Measurements from ENCODE around the gene TAPBPL.
"Not testable (repeated sequence)": the region's sequence is repeated elsewhere in the genome, so short reads cannot be mapped to it uniquely, and the experiment has no call there.

The TAPBPL gene

DNA sequence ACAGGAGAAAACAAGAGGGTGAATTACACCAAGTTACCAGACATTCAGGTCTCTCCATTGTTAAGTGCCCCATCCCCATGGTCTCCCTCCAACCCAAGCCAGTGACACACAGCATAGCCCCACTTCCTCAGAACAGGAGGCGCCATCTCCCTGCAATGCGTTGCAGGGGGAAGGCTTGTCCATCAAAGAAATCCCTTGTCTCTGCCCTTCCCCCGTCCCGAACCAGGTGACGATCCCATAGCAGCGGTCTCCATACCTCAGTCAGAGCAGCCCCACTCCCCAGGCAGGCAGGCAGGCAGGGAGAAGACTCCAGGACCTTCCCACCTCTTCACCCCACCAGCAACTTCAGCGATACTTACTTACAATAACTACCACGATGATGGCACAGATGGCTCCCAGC is 12.7 kb downstream of the TAPBPL start:
- no peak for DNase-seq

DNA sequence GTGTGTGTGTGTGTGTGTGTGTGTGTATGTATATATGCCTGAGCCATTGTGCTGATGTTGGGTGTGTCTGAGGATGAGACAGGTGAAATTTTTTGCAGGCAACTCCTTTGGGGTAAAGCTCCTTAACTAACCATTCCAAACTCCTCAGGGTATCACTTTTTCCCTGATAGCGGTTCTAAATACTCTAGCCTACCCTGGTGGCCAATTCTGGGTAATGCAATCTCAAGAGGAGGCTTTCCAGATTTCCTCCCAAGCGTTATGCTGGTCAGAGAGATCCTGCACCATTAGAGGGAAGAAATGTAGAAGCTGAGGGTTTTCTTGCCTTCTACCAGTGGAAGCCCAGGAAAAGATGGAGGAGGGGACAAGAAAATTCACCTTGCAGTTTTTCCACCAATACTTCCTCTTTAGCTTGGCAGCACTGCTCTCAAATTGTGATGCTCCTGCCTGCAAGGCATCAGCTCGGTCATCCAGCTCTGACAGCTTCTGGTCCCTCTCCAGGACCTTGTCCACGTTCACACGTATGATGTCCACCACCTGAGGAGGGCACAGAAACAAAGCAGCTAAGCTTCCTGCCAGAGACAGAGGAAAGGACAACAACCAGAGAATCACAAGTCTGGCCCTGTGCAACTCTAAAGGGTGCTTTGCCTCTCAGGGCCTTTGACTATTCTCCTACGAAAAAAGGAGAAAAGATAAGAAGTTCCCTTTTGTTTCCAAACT is 13.8 kb downstream of the TAPBPL start:
- peak; percentile 28 for DNase-seq

DNA sequence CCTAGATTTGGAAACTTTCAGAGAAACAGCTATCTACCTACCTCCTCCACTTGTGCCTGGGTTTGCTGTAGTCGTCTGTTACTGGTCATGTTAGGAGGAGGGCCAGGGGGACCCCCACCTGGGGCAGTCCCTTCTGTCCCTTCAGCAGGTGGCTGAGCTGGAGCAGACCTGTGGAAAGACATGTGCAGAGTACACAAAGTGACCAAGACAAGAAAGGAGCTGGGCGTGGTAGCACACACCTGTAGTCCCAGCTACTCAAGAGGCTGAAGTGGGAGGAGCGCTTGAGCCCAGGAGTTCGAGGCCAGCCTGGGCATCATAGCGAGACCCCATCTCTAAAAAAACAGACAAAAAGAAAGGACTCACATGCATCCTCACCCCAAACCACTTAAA is 14.3 kb downstream of the TAPBPL start:
- DNase-seq, result no peak

DNA sequence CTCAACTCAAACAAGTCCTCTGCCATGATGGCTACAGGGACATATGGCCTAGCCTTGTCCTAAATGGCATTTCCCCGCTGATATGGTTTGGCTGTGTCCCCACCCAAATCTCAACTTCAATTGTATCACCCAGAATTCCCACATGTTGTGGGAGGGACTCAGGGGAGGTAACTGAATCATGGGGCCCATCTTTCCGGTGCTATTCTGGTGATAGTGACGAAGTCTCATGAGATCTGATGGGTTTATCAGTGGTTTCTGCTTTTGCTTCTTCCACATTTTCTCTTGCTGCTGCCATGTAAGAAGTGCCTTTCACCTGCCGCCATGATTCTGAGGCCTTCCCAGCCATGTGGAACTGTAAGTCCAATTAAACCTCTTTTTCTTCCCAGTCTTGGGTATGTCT is 14.9 kb downstream of the TAPBPL start:
- not testable (repeated sequence) for DNase-seq

DNA sequence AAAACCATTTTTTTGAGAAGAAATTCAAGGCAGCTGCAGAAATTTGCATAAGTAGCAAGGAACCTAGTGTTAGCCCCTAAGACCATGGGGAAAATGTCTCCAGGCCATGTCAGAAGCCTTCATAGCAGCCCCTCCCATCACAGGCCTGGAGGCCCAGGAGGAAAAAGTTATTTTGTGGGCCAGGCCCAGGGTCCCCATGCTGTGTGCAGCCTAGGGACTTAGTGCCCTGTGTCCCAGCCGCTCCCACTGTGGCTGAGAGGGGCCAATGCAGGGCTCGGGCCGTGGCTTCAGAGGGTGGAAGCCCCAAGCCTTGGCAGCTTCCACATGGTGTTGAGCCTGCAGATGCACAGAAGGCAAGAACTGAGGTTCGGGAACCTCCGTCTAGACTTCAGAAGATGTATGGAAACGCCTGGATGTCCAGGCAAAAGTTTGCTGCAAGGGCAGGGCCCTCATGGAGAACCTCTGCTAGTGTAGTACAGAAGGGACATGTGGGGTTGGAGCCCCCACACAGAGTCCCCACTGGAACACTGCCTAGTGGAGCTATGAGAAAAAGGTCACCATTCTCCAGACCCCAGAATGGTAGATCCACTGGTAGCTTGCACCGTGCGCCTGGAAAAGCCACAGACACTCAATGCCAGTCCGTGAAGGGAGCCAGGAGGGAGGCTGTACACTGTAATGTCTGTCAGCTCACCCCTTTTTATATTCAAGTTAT is 15.9 kb downstream of the TAPBPL start:
- DNase-seq, result not testable (repeated sequence)

DNA sequence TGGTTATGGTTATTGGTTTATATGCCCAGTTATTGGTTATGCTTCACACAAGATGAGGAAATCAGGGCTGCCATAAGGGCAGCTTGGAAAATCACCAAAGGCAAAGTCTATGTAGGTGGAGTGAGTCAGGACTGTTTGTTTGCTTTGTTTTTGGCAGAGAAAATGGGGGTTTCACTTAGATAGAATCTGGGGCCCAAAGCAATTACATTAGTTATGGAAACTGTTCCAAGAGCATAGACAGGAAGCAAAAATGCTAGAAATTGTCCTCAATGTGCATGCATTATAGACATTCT is 16.4 kb downstream of the TAPBPL start:
- DNase-seq, result no peak

DNA sequence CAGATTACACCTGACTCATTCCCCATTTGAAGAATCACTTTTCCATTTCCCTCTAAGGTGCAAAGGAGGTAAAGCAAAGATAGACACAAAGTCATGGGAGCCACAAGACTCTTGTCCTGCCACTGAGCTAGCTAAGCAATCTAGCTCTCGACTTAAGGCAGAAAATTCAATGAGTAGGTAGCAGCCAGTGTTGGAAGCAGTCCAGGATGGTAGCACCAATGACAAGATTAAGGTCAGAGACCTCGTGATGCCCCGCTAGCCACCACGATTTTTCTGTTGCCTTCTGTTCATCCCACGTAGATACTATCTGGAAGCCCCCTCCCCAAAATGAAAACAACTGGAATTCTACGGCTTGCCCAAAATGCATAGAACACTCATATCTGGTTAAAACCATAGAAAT is 17.2 kb downstream of the TAPBPL start:
- DNase-seq, result no peak

DNA sequence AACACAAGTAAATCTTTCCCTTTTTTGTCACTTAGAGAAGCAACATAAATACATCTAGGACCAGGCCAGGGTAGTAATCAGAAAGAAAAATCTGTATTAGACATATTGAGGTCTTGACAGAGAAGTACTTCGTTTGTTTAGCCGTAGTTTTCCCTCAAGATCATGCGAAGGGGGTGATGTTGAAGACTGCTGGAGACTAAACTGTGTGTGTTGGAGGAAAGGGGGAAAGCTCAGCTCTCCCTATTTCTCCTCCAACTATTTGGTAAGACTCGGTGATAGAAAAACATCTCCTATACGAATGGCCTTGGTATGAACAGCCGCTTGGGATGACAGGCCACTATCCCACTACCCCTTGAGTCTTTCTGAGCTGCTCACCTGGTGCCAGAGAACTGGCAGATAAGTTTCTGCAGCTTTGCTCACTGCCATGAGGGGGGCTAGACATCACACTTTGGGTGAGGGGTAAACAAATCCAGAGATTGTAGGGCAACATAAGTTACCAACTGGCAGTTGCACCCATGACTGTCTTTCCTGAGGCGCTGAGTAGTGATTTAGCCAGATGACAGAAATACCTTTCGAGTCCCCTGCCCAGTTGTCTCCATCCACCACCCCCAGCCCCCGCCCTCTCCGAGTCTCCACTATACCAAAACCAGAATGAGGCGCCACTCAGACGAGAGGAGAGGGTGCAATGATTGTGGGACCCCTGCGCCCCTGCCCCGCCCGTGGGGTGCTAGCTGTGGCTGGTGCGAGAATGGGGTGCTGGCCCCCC is 17.9 kb downstream of the TAPBPL start:
- DNase-seq, result no peak

DNA sequence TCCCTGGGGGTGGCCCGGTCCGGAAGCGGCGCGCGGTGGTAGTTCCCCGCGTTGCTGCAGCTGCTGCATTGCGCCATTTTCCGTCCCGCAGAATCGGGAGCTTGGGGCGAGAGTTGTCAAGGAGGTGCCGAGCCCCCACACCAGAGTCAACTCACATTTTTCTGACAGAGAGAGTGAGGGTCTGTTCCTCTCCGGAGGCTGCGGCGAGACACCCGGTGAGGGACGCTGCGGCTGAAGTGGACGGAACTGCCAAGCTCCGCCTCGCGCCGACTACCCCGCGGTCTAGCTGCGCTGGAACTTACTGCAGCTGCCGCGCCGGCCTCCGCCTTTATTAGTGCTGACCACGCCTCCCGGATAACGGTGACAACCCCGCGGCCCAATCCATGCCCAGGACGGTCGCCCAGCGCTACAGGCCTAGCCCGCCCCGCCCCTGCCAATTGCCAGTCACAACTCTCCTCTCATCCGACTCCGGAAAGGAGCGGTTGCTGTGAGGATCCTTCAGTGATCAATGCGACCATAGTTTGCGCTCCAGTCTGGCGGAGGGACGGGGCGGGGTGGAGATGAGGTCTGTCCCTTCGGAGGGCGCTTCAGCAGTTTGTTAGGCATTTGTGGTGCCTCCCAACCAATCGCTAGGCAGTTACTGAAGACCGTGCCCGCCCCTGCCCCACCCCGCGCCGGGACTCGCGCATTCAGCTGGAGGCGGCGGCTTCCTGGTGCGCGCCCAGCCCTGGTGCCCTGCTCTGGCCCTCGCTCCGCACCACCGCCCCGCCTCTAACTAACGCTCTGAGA is 18.7 kb downstream of the TAPBPL start, which contains the start of gene VAMP1:
Gene VAMP1, minus strand, starts transcription at position 303 of the 789 bp plus-strand sequence. Its CDS starts 146 bp downstream, at position 157.
- peak; percentile 94 for DNase-seq

DNA sequence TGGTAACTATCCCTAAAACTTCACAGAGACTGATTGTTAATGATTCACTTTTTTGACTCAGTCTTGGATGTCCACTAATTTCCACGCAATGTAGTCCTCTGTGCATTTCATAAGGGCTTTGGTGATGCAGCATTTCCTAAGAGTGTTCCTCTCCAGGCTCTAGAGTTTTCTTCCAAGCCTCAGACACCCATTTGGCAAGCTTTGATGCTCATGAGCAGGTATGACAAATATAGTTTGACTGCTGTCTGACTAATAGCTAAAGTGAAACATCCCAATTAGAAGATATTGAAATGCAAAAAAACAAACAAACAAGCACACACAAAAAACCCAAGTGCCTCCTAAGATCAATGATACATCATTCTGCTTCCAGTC is 20.1 kb downstream of the TAPBPL start:
- DNase-seq, result no peak

DNA sequence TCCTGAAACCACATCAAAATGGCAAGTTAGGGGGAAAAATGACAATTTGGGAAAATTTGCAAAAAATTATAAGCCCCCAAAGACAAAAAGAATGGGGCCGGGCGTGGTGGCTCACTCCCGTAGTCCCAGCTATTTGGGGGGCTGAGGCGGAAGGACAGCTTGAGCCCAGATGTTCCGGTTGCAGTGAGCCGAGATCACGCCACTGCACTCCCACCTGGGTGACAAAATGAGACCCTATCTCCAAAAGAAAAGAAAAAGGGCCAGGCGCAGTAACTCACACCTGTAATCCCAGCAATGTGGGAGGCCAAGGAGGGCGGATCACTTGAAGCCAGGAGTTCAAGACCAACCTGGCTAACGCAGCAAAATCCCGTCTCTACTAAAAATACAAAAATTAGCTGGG is 20.6 kb downstream of the TAPBPL start:
- DNase-seq, result no peak

DNA sequence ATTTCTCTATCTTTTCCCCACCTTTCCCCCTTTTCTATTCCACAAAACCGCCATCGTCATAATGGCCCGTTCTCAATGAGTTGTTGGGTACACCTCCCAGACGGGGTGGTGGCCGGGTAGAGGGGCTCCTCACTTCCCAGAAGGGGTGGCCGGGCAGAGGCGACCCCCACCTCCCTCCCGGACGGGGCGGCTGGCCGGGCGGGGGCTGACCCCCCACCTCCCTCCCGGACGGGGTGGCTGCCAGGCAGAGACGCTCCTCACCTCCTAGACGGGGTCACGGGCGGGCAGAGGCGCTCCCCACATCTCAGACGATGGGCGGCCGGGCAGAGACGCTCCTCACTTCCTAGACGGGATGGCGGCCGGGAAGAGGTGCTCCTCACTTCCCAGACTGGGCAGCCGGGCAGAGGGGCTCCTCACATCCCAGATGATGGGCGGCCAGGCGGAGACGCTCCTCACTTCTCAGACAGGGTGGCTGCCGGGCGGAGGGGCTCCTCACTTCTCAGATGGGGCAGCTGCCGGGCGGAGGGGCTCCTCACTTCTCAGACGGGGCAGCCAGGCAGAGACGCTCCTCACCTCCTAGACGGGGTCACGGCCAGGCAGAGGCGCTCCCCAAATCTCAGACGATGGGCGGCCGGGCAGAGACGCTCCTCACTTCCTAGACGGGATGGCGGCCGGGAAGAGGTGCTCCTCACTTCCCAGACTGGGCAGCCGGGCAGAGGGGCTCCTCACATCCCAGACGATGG is 23.6 kb downstream of the TAPBPL start:
- DNase-seq, result not testable (repeated sequence)

DNA sequence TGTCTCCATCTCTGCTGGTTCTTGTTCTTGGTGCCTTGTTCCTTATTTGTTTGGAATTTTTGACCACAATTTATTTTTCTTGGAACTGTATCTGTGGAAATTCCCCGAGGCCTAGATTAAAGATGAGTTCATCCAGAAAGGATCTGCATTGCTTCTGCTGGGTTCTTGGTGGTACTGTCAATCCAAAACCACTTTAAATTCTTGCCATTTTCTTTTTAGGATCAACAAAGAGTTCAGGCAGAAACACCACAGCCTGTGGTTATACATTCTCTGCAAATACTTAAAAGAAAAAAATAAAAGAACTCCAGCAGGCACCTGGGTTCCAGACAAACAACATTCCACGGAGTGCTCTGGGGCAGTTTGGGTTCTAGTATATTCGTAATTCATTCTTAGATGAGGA is 24.6 kb downstream of the TAPBPL start:
- DNase-seq, result no peak

DNA sequence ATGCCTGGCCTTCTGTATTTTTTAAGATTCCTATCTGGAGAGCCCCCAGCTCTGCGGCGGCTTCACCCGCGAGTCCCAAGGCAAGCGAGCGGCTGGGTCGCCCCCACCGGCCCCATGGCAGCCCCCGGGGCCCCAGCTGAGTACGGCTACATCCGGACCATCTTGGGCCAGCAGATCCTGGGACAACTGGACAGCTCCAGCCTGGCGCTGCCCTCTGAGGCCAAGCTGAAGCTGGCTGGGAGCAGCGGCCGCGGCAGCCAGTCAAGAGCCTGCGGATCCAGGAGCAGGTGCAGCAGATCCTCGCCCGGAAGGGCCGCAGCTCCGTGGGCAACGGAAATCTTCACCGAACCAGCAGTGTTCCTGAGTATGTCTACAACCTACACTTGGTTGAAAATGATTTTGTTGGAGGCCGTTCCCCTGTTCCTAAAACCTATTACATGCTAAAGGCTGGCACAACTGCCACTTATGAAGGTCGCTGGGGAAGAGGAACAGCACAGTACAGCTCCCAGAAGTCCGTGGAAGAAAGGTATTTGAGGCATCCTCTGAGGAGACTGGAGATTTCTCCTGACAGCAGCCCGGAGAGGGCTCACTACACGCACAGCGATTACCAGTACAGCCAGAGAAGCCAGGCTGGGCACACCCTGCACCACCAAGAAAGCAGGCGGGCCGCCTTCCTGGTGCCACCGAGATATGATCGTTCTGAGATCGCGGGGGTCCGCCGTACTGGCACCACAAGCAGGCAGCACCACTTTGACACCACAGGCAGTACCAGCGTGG is 25.9 kb downstream of the TAPBPL start:
- DNase-seq, result not testable (repeated sequence)

DNA sequence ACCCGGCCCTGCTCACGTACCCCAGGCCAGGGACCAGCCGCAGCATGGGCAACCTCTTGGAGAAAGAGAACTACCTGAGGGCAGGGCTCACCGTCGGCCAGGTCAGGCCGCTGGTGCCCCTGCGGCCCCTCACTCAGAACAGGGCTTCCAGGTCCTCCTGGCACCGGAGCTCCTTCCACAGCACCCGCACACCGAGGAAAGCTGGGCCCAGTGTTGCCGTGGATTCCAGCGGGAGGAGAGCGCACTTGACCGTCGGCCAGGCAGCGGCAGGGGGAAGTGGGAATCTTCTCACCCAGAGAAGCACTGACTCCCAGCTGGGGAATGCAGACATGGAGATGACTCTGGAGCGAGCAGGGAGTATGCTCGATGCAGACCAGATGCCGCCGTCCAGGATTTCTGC is 26.6 kb downstream of the TAPBPL start:
- no peak for DNase-seq

DNA sequence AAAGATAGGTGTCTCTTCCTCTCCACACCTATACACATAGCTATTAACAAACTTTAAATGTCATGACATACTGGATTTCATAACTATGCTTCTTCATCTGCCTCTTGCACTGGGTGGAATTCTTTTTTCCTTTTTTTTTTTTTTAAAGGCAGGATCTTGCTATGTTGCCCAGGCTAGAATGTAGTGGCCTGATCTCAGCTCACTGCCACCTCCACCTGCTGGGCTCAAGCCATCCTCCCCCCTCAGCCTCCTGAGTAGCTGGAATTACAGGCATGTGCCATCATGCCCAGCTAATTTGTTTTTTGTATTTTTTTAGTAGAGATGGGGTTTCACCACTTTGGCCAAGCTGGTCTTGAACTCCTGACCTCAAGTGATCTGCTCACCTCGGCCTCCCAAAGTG is 36.4 kb downstream of the TAPBPL start:
- no peak for DNase-seq

DNA sequence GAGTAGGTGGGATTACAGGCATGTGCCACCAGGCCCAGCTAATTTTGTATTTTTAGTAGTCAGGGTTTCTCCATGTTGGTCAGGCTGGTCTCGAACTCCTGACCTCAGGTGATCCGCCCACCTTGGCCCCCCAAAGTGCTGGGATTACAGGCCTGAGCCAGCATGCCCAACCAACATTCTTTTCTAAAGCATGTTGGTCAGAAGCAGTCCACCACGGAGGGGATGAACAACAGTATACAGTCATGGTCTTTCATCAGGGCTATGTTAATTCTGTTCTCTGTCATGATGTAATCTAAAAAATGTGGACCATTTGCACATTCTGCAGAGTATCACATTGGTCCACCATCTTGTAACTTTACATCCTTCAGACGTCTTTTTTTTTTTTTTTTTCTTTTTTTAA is 37.6 kb downstream of the TAPBPL start:
- DNase-seq, result no peak

DNA sequence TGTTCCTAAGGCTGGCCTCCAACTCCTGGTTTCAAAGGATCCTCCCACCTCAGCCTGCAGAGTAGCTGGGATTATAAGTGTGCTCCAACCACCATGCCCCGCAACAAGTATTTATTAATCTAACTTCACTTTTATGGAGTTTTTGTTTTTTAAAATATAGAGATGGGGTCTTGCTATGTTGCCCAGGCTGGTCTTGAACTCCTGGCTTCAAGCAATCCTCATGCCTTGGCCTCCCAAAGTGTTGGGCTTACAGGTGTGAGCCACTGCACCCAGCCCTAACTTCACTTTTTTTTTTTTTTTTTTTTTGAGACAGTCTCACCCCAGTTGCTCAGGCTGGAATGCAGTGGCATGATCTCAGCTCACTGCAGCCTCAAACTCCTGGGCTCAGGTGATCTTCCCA is 38.8 kb downstream of the TAPBPL start:
- not testable (repeated sequence) for DNase-seq

DNA sequence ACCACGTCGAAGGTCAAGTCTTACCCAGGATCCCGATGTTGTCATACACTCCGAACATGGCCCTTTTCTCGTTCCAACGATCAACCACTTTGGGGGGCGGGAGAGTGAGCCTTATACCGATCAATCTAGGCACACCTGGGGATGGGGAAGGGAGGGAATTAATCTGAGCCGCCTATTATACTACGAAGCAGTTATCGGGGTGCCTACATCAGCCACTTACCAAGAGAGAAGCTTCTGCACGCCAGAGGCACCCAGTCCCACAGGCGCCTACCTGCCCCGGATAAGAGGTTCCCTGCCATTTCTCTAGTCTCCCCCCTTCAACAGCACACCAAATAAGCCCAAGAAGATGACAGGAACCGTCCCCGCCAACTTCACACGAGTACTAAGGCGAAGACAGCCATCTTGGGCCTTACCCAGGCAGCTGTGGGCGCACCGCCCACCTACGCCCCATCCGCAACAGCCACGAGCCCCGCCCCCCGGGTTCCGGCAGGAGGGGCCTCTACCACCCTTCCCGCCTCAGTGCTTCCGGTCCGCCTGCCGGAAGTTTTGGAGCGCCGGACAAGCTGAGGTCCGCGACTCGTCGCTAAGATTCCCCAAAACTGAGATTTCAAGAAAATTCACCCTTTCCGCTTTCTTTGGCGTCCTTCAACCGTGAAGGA is 41.1 kb downstream of the TAPBPL start, which contains the start of gene MRPL51:
Gene MRPL51, minus strand, starts transcription at position 425 of the 659 bp plus-strand sequence. Its CDS starts 126 bp downstream, at position 299.
- peak; percentile 95 for DNase-seq

DNA sequence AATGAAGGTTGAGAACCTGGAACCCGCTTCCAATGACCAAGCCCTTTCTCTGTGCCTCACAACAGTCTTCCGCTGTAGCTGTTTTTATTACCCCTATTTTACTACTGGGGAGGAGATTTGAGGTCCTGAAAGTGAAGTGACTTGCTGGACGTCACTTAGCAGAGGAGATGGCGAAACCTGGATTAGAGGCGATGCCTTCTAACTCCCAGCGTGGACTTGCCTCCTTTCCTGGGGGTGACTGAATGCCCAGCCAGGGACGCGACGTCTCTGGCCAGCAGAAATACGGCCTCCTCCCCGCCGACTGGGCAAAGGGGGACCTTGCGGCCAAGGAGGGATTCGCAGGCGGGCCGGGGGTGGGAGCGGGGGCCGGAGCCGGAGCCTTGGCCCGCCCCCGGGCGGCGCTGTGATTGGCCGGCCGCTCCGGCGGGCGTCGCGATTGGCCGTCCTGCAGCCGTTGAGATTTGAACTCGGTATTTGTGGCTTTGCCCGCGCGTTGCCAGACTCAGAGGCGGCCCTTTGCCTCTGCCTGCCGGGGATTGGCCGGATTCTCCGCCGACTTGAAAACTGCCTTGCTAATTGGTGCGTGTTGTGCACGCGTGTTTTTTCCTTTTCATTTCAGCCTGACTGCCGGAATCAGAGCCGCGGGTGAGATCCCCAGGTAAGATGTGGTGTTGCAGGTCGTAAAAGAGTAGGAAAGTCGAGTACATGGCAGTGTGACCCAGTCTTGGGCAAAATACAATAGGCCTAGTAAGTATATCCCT is 41.8 kb downstream of the TAPBPL start, which contains the start of gene NCAPD2:
Gene NCAPD2, plus strand, starts transcription at position 606 of the 761 bp plus-strand sequence. CDS start 997 bp downstream, outside the sequence.
- DNase-seq, result peak; percentile 95
